HG03103 (cell line): ENCODE data around the gene KREMEN1.

ENCODE experiments used
- ATAC-seq: cut with Tn5 transposase; IDR thresholded peaks from one replicate; pipeline ENCODE4 v1.9.1; 2021; ENCODE audit warnings: low read depth; ENCODE audit not compliant: unreplicated experiment

Gene KREMEN1

GRCh38 chr22:29048822-29049654, 23.8 kb upstream of the KREMEN1 start:
- ATAC-seq = no peak

GRCh38 chr22:29049655-29050263, 23.1 kb upstream of the KREMEN1 start:
- no peak for ATAC-seq

GRCh38 chr22:29050457-29050856, 22.4 kb upstream of the KREMEN1 start:
- ATAC-seq = no peak

GRCh38 chr22:29053048-29053702, 19.7 kb upstream of the KREMEN1 start:
- ATAC-seq = no peak

GRCh38 chr22:29054251-29054767, 18.5 kb upstream of the KREMEN1 start:
- ATAC-seq = no peak

- no peak for ATAC-seq
These were observed 17.5 kb upstream of the KREMEN1 start for GRCh38 chr22:29055192-29055830.

- no peak for ATAC-seq
These were observed 16.4 kb upstream of the KREMEN1 start for GRCh38 chr22:29056472-29056871.

GRCh38 chr22:29060251-29060869, 12.5 kb upstream of the KREMEN1 start:
- no peak for ATAC-seq

GRCh38 chr22:29060931-29061330, 11.9 kb upstream of the KREMEN1 start:
- no peak for ATAC-seq

- no peak for ATAC-seq
These were observed 11.1 kb upstream of the KREMEN1 start, which contains the start of gene C22orf31 for GRCh38 chr22:29061773-29062172. TSS of gene C22orf31 (minus strand) at chr22:29061831. CDS start at chr22:29061792, 39 bp downstream.

- no peak for ATAC-seq
These were observed 10.5 kb upstream of the KREMEN1 start for GRCh38 chr22:29062286-29062821.

GRCh38 chr22:29065468-29066190, 7.2 kb upstream of the KREMEN1 start:
- no peak for ATAC-seq

- ATAC-seq = no peak
These were observed 3.4 kb upstream of the KREMEN1 start for GRCh38 chr22:29069463-29069862.

GRCh38 chr22:29070490-29070889, 2.3 kb upstream of the KREMEN1 start:
- no peak for ATAC-seq

GRCh38 chr22:29071261-29072045, 1.4 kb upstream of the KREMEN1 start:
- ATAC-seq = no peak

GRCh38 chr22:29072193-29072978, 449 bp upstream of the KREMEN1 start:
- peak; percentile 59 for ATAC-seq

- no peak for ATAC-seq
These were observed 912 bp downstream of the KREMEN1 start for GRCh38 chr22:29073618-29074275.
